Right cardiac atrium (tissue), 5 donors: Measurements from ENCODE around the gene TCF12. TPM values are rescaled to one million over a fixed set of nuclear protein-coding genes. Genes with fewer than 3 reads are reported as not detected.

ENCODE experiments used
- ATAC-seq, 2 donors: fragments of 200-7000 bp; cut with Tn5 transposase; one replicate each; pipeline versions ENCODE4 v1.8.0 to v1.9.1; 2020; ENCODE audit warnings: moderate library complexity in 2 of 2, mild to moderate bottlenecking in 1 of 2
- DNase-seq, 3 donors: peaks; one replicate each; pipeline ENCODE4 v3.0.0-alpha.2; 2020
- H3K27ac ChIP-seq: one replicate; pipeline ENCODE4 v1.5.1; 2013; ENCODE audit warnings: mild to moderate bottlenecking, low read length, control low read depth, moderate library complexity
- H3K27me3 ChIP-seq: one replicate; pipeline ENCODE4 v1.6.1; 2013; ENCODE audit not compliant: control insufficient read depth, insufficient read depth
- H3K4me1 ChIP-seq: one replicate; pipeline ENCODE4 v1.6.1; 2013; ENCODE audit warnings: low read length; ENCODE audit not compliant: control insufficient read depth, insufficient read depth
- H3K4me3 ChIP-seq: one replicate; pipeline ENCODE4 v1.5.1; 2013; ENCODE audit warnings: low read length, control low read depth
- H3K9me3 ChIP-seq: one replicate; pipeline ENCODE4 v1.6.1; 2013; ENCODE audit warnings: low read length; ENCODE audit not compliant: control insufficient read depth
- WGBS: extraction: QIAGEN DNeasy Blood & Tissue Kit; methylation state at CpG from one replicate; pipeline ENCODE4 v1.1.7; 2013; 5-methylcytosine and 5-hydroxymethylcytosine counted together
- intact Hi-C, 4 donors: fragments of 100-400 bp; cut with DNase I; formaldehyde crosslinking; loops; one replicate each; pipeline versions ENCODE4 v1.11.0 to v1.14.0; 2022 to 2023
- polyA plus RNA-seq: library from polyadenylated mRNA; stranded (reverse); fragments of 200-250 nt; gene quantifications from one replicate; pipeline ENCODE4 v1.2.3, GENCODE V29; 2013
- total RNA-seq, 4 donors: library from RNA; stranded (reverse); fragmentation: NEBNext Ultra II Directional; extraction: Animal tissue kit (Norgen Biotek cat#: 25700); gene quantifications; one replicate each; pipeline ENCODE4 v1.2.1, GENCODE V29; 2021
- donor health status: healthy with polysubstance abuse.
- donor health status: DM: no; HTN: yes; CAD: no.
- donor health status: DM: no; HTN: no; CAD: no.
- donor health status: DM: no; HTN: yes; CAD: no; lungs with severe emphysema.
- donor health status: DM: yes; HTN: yes; CAD: no.

The TCF12 gene
- total and polyA plus RNA-seq, 5 donors, result 11.7 to 58.8 (median 51.5) TPM

DNA sequence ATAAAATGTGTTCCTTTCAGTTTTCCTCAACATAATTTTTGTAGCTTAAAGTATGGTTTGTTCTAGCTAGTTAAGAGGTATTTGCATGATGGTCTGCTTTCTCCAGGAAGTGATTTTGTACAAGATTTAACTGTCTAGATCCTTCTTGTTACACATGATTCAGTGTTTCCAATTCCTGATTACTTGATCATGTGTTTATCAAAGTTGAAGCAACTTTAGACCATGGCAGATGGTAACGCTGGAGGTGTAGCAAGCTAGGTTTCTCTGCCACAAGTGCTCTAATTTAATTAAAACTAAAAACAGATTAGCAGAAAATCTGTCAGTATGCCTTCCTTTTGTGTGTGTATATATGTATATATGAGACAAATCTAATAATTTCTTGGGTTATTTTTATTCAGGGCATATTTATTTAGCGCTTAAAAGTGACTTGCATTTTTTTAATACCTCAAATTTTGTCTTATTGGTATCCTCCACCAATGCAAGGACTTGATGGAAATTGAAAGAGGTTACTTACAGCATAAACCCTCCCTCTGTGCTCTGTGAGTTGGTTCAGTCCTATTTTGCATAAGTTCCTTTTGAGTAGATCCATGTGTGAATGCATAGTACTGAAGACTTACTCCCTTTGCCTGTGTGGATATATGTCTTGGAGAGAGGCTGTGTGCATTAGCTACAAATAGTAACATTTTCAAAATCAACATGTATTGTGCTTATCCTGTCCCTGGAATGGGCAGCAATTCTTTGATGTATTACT, 300.6 kb downstream of the TCF12 start:
- no peaks in the 10 kb centered on the region for H3K9me3 ChIP-seq
- ATAC-seq (no peak), DNase-seq (no peak)
- H3K27me3 ChIP-seq, result no peaks in the 10 kb centered on the region
- intact Hi-C loops, result loop anchor here in 3 of 4 donors (5.0 to 10.0 kb wide), 3 partner anchors 64 to 74 kb away; no protein-coding TSS in a partner anchor
- no peak overlapping the region for H3K4me3 ChIP-seq
- peaks cover 1% of the 10 kb centered on the region for H3K4me1 ChIP-seq
- no peak overlapping the region for H3K27ac ChIP-seq
- 71% methylated on average over 2 of the region's 2 CpGs for WGBS

GRCh38 chr15:57220205-57220604, 301.8 kb downstream of the TCF12 start:
- WGBS, result 68% methylated on average over 2 of the region's 2 CpGs
- Histone ChIP-seq H3K9me3 (no peaks in the 10 kb centered on the region), H3K27me3 (no peaks in the 10 kb centered on the region), H3K4me3 (no peak overlapping the region), H3K27ac (no peak overlapping the region), H3K4me1 (peaks cover 1% of the 10 kb centered on the region)
- ATAC-seq (no peak), DNase-seq (no peak)
- intact Hi-C loops, result no loop called here

- no peak overlapping the region for H3K4me3 ChIP-seq
- WGBS, result 40% methylated on average over 1 of the region's 1 CpG
- peaks cover 1% of the 10 kb centered on the region for H3K4me1 ChIP-seq
Observed at GRCh38 chr15:57221134-57221533, 302.7 kb downstream of the TCF12 start.

GRCh38 chr15:57223345-57223744, 304.9 kb downstream of the TCF12 start:
- 88% methylated on average over 2 of the region's 2 CpGs for WGBS
- no peak for ATAC-seq
- Histone ChIP-seq H3K27ac (no peak overlapping the region), H3K9me3 (no peaks in the 10 kb centered on the region), H3K4me1 (peaks cover 1% of the 10 kb centered on the region), H3K4me3 (no peak overlapping the region), H3K27me3 (no peaks in the 10 kb centered on the region)
- intact Hi-C loops, result no loop called here
- no peak for DNase-seq

More at GRCh38 chr15:57221134-57221533, 302.7 kb downstream of the TCF12 start:
- Histone ChIP-seq H3K27ac (no peak overlapping the region), H3K9me3 (no peaks in the 10 kb centered on the region), H3K27me3 (no peaks in the 10 kb centered on the region)
- DNase-seq (no peak), ATAC-seq (no peak)
- intact Hi-C loops, result no loop called here

- H3K4me3 ChIP-seq, result no peak overlapping the region
- intact Hi-C loops, result no loop called here
- no peaks in the 10 kb centered on the region for H3K9me3 ChIP-seq
- DNase-seq (no peak), ATAC-seq (no peak)
- no peak overlapping the region for H3K27ac ChIP-seq
- H3K27me3 ChIP-seq, result no peaks in the 10 kb centered on the region
- 80% methylated on average over 2 of the region's 2 CpGs for WGBS
- H3K4me1 ChIP-seq, result peaks cover 1% of the 10 kb centered on the region
Observed at GRCh38 chr15:57223887-57224286, 305.4 kb downstream of the TCF12 start.

DNA sequence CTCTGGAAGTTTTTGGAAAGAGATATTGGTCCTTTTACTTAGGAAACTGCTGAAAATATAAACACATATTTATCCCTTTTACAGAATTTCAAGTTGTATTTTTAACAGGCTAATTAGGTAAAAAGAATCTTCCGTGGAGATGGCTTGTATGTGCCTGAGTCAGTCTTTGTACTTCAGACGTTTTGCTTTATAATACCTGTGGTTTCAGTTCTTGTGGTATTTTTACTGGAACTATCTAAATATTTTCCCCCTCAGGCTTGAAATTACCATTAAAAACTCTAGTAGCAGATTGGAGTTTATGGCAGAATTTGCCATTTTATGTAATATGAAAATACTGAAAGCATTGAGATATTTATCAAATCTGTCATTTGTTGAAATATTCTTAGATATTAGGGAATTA, 306.2 kb downstream of the TCF12 start:
- H3K9me3 ChIP-seq, result no peaks in the 10 kb centered on the region
- intact Hi-C loops, result no loop called here
- no peak overlapping the region for H3K4me3 ChIP-seq
- WGBS, result 60% methylated on average over 2 of the region's 2 CpGs
- DNase-seq, result no peak
- no peak overlapping the region for H3K27ac ChIP-seq
- H3K4me1 ChIP-seq, result no peaks in the 10 kb centered on the region
- ATAC-seq, result no peak
- no peaks in the 10 kb centered on the region for H3K27me3 ChIP-seq

DNA sequence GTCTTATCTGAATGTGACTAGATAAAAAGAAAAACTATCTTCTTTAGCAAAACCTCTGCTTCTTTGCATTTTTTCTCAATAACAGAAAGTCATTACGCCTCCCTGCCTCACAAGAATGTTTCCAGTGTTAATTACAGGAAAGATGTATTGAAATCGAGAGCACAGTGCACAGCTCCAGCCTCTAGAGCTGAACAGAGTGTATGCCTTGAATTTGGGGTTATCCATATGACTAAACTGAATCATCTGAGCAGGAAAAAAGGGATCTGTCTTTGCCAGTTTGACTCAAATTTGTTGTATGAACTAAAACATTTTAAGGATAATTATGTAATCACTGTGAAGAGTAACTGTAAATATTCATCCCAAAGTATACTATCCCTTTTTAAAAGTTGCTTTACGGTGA, 308.7 kb downstream of the TCF12 start:
- WGBS, result 79% methylated on average over 3 of the region's 3 CpGs
- intact Hi-C loops, result no loop called here

DNA sequence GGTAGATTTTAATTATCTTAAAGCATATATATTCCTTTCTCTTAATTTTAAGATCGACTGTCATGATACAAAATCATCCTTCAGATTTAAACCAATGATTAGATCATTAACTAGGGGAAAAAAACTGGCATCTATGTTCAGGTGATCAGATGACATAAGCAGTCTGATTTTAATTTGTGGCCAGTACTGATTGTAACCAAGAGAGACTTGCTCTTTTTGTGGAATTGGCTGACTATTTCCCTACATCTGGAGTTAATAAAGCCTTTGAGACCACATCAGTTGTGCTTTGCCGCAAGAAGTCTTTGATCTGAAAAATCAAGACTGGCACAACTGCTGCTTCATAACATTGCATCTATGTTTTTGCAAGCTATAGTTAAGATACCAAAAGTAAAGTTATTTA, 309.5 kb downstream of the TCF12 start:
- H3K27ac ChIP-seq, result no peak overlapping the region
- H3K27me3 ChIP-seq, result no peaks in the 10 kb centered on the region
- no peaks in the 10 kb centered on the region for H3K4me1 ChIP-seq
- intact Hi-C loops, result no loop called here
- 80% methylated on average over 2 of the region's 2 CpGs for WGBS
- no peaks in the 10 kb centered on the region for H3K9me3 ChIP-seq
- H3K4me3 ChIP-seq, result no peak overlapping the region
- no peak for DNase-seq
- ATAC-seq, result peak in 1 of 2 donors; percentile 62

More for the DNA sequence above, 308.7 kb downstream of the TCF12 start:
- ATAC-seq (no peak), DNase-seq (no peak)
- Histone ChIP-seq H3K27me3 (no peaks in the 10 kb centered on the region), H3K4me3 (no peak overlapping the region), H3K4me1 (no peaks in the 10 kb centered on the region), H3K27ac (no peak overlapping the region), H3K9me3 (no peaks in the 10 kb centered on the region)

GRCh38 chr15:57228395-57228794, 310.0 kb downstream of the TCF12 start:
- H3K9me3 ChIP-seq, result no peaks in the 10 kb centered on the region
- H3K27me3 ChIP-seq, result no peaks in the 10 kb centered on the region
- H3K27ac ChIP-seq, result no peak overlapping the region
- intact Hi-C loops, result no loop called here
- 67% methylated on average over 4 of the region's 4 CpGs for WGBS
- no peak overlapping the region for H3K4me3 ChIP-seq
- ATAC-seq (no peak), DNase-seq (no peak)
- no peaks in the 10 kb centered on the region for H3K4me1 ChIP-seq

DNA sequence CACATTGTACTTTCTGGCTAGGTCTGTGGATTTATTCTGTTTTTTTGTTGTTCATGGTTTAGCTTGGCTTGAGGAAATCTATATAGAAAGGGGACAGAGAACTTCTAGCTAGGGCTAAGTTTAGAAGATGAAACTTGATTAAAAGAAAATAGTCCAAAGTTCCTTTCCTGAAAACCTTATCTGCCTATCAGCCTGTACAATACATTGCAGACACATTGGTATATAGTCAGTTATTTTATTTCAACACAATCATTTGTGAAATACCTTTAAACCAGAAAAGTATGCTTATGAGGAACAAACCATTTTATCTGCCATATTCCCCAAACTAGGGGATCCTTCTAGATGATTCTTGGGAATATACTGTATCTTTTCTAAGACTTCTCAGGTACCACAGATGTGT, 310.6 kb downstream of the TCF12 start:
- Histone ChIP-seq H3K4me1 (no peaks in the 10 kb centered on the region), H3K9me3 (no peaks in the 10 kb centered on the region), H3K4me3 (no peak overlapping the region), H3K27me3 (no peaks in the 10 kb centered on the region), H3K27ac (no peak overlapping the region)
- intact Hi-C loops, result no loop called here
- ATAC-seq (no peak), DNase-seq (no peak)

GRCh38 chr15:57231559-57231958, 313.1 kb downstream of the TCF12 start:
- Histone ChIP-seq H3K27ac (no peak overlapping the region), H3K4me3 (no peak overlapping the region), H3K4me1 (no peaks in the 10 kb centered on the region), H3K27me3 (no peaks in the 10 kb centered on the region), H3K9me3 (no peaks in the 10 kb centered on the region)
- ATAC-seq (no peak), DNase-seq (no peak)
- intact Hi-C loops, result no loop called here
- WGBS, result 98% methylated on average over 1 of the region's 1 CpG

DNA sequence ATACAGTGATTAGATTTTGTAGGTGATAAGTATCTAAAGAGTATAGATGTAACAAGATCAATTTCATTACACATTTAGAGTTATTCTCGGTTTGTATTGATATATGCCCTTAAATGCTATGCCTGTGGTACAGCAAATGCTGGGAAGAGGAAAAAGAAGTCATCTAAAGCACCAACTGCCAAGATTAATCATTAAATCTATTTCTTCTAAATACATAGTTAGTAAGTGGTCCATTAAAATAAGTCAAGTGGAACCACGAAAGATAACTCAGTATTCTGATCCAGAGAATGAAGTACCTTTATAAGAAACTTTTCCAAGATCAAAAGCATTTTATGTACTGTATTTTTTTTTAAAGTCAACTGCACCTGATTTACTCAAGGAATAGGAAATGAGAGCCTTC, 315.7 kb downstream of the TCF12 start:
- Histone ChIP-seq H3K27ac (no peak overlapping the region), H3K9me3 (no peaks in the 10 kb centered on the region), H3K4me3 (no peak overlapping the region), H3K27me3 (no peaks in the 10 kb centered on the region), H3K4me1 (no peaks in the 10 kb centered on the region)
- intact Hi-C loops, result no loop called here
- no peak for DNase-seq
- ATAC-seq, result no peak
- WGBS, result 93% methylated on average over 2 of the region's 2 CpGs
